ENCODE measurements around the gene RAD51B. TPM values are rescaled to one million over a fixed set of nuclear protein-coding genes. Genes with fewer than 3 reads are reported as not detected.

Gene RAD51B
- total RNA-seq, 2 experiments from 2014 or later, result 43.6 to 50.7 TPM

DNA sequence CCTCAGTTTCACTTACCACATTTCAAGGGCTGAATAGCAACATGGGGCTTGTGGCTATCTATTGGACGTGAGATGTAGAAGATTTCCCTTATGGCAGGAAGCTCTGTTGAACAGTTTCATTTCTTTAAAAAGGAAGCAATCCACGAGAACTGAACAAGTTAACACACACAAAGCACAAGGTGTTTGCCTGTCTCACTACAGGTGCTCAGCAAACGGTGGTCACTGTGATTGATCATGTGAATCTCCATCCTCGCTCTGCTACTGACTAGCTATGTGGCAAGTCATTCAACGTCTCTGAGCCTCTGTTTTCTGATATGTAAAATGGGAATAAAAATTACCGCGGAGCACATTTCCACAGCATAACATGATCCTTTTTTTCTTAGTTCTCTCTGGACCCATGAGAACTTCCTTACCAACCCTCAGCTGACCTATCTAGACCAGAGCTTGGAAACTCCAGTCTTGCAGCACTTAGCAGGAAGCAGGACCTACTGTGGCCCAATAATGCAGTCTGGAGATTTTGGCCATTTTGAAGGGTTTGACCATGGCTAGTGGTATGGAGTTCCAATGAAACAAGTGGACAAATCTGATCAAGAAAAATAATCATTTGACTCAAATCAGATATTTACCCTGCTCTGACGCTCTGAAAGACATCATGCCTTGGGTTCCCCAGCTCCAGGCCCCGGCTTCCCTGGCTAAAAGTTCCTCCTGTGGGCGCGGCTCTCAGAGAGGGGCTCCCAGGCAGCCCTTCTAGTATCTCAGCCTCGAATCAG, 694.4 kb downstream of the RAD51B start:
- DNase-seq (no peak), ATAC-seq (ENCODE audit: low read depth) (no peak)
- POLR2A ChIA-PET, result interaction anchor here (0.6 kb wide), 1 partner anchor 30 kb away, joined by 3 read pairs; no protein-coding TSS in a partner anchor
- Mint-ChIP-seq H3K36me3 (peaks cover 2% of the 10 kb centered on the region), H3K27me3 (no peaks in the 10 kb centered on the region), H3K4me3 (peak overlapping the region; percentile 4), H3K9me3 (no peaks in the 10 kb centered on the region), H3K27ac (peak overlapping the region; percentile 9), H3K4me1 (peaks cover 15% of the 10 kb centered on the region)

DNA sequence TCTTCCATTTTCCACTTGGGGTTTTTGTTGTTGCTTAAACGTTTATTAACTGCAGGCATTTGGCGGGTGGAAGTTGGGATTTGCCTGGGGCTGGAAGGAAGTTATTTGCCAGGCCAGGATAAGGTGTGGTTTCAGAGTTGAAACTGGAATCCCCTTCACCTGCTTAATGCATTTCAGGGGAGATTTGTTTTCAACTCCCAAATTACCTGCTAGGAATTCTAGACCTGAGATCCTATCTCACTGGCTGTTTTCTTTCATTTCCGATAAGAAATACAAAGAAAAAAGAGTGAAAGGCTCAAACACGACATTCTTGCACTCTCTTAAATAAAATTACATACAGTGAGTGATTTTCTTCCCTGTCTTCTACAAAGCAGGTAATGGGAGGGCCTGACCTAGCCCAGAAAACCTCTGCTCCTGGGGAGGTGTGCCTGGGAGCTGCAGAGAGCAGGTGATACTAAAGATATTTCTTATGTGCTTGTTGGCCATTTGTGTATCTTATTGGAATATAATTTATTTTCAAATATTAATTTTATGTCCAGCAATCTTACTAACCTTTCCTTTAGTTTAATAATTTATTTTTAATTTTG, 695.1 kb downstream of the RAD51B start:
- peaks cover 2% of the 10 kb centered on the region for H3K36me3 Mint-ChIP-seq
- no peaks in the 10 kb centered on the region for H3K27me3 Mint-ChIP-seq
- POLR2A ChIA-PET, result no interaction called here
- DNase-seq (no peak), ATAC-seq (ENCODE audit: low read depth) (no peak)
- no peak overlapping the region for H3K4me3 Mint-ChIP-seq
- H3K9me3 Mint-ChIP-seq, result no peaks in the 10 kb centered on the region
- H3K27ac Mint-ChIP-seq, result no peak overlapping the region
- peaks cover 15% of the 10 kb centered on the region for H3K4me1 Mint-ChIP-seq

DNA sequence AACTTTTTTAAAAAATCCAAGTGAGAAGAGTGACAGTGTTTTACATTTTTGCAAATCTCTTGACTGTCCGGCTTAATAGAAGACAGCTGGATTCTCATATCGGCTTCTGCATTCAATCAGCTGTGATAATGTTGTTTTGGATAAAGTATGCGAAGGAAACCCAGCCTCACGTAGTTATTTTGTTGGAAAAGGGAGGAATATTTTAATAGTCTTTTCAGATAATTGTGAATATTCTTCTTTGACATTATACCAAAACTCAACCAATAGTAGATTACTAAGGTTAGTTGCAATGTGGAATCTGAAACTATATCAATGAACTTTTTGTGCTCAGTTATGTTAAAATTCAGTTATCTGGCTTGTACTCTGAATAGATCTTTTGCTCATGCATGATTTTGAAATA, 696.8 kb downstream of the RAD51B start:
- no peak overlapping the region for H3K4me3 Mint-ChIP-seq
- H3K36me3 Mint-ChIP-seq, result peaks cover 2% of the 10 kb centered on the region
- ATAC-seq (ENCODE audit: low read depth) (no peak), DNase-seq (no peak)
- no peaks in the 10 kb centered on the region for H3K27me3 Mint-ChIP-seq
- peaks cover 15% of the 10 kb centered on the region for H3K4me1 Mint-ChIP-seq
- H3K27ac Mint-ChIP-seq, result no peak overlapping the region
- POLR2A ChIA-PET, result no interaction called here
- no peaks in the 10 kb centered on the region for H3K9me3 Mint-ChIP-seq

DNA sequence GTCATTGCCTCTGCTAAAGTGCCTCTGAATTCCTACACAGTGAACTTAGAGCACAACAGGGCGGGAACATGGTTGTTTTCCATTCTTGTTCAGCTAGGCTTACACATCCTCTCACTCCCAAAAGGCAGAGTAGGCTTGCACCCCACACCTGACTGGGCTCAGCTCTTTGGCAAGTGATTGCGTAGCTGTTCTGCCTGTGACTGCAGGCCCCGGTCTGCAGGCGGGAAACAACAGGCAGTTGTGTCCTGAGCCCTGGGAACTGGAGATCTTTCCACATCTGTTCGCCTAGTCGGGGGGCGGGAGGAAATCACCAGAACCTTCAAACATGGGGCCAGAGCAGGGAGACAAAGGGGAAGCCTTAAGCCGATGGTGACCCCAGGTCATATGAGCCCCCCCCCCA, 698.6 kb downstream of the RAD51B start:
- Mint-ChIP-seq H3K36me3 (peaks cover 2% of the 10 kb centered on the region), H3K27ac (no peak overlapping the region), H3K4me3 (no peak overlapping the region), H3K9me3 (no peaks in the 10 kb centered on the region), H3K27me3 (no peaks in the 10 kb centered on the region), H3K4me1 (peaks cover 5% of the 10 kb centered on the region)
- DNase-seq (no peak), ATAC-seq (ENCODE audit: low read depth) (no peak)
- POLR2A ChIA-PET, result no interaction called here

DNA sequence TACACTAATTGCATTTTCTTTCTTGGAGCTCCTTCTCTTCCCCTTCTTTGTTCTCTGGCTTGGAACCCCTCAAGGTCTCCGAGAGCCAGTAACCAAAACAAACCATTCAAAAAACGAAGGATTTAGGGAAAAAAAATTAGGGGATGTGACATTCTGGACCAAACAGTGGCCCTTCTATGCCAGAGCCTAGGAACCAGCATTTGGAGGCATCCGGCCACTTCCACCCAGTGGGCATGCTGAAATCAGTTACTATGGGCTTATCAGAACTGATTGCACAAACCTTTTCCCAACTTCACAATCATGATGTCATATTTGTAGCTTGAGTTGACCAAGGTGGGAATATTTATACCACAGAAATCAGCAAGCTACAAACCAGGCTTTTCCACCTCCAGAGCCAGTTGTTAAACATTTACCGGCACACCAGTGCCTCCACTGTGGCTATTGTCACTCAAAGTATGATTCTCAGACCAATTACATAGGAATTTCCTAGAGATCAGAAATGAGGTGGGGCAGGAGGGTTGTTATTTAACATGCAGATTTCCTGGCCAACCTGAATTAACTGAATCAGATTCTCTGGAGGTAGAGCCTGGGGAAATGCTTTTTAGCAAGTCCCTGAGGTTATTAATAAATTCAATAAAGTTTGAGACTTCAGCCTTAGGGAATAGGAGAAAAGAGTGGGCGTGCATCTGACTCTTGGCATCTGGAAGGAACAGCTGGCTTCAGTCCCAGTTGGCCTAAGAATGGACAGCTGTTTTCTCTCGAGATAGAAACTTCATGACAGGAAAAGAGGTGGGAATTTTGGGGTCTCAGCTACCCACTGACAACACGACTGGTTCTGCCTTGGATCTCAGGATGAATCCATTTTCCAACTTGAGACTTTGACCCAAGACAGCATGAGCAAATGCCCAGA, 699.4 kb downstream of the RAD51B start:
- peaks cover under 1% of the 10 kb centered on the region for H3K36me3 Mint-ChIP-seq
- no peak overlapping the region for H3K4me3 Mint-ChIP-seq
- no peaks in the 10 kb centered on the region for H3K27me3 Mint-ChIP-seq
- DNase-seq (no peak), ATAC-seq (ENCODE audit: low read depth) (no peak)
- H3K27ac Mint-ChIP-seq, result no peak overlapping the region
- H3K9me3 Mint-ChIP-seq, result no peaks in the 10 kb centered on the region
- H3K4me1 Mint-ChIP-seq, result peaks cover 2% of the 10 kb centered on the region
- POLR2A ChIA-PET, result no interaction called here

DNA sequence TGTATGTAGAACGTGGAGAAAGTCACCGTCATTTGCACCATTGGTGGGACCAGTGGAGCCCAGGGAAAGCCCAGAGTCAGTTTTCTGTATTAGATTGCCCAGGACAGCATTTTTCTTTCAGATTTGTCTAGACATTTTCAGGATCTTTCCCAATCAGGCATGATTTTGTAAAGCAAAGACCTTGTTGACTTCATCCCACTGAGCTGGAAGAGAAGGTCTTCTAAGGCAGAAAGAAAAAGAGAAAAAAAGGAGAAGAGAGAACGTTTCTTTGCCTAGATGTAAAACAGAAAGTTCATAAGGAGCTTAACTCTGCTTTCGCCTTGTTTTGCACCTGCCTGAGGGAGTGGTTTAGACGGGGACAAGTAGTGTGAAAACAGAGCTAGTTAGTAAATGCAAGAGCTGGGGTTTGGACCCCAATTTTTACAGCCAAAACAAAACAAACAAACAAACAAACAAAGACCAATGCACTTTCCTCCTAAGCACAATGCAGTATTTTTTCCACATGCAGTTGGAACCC, 700.1 kb downstream of the RAD51B start:
- POLR2A ChIA-PET, result no interaction called here
- Mint-ChIP-seq H3K9me3 (peaks cover 5% of the 10 kb centered on the region), H3K36me3 (peaks cover 4% of the 10 kb centered on the region), H3K27ac (no peak overlapping the region), H3K4me1 (no peaks in the 10 kb centered on the region), H3K27me3 (no peaks in the 10 kb centered on the region), H3K4me3 (no peak overlapping the region)
- no peak for ATAC-seq (ENCODE audit: low read depth)
- DNase-seq, result no peak

DNA sequence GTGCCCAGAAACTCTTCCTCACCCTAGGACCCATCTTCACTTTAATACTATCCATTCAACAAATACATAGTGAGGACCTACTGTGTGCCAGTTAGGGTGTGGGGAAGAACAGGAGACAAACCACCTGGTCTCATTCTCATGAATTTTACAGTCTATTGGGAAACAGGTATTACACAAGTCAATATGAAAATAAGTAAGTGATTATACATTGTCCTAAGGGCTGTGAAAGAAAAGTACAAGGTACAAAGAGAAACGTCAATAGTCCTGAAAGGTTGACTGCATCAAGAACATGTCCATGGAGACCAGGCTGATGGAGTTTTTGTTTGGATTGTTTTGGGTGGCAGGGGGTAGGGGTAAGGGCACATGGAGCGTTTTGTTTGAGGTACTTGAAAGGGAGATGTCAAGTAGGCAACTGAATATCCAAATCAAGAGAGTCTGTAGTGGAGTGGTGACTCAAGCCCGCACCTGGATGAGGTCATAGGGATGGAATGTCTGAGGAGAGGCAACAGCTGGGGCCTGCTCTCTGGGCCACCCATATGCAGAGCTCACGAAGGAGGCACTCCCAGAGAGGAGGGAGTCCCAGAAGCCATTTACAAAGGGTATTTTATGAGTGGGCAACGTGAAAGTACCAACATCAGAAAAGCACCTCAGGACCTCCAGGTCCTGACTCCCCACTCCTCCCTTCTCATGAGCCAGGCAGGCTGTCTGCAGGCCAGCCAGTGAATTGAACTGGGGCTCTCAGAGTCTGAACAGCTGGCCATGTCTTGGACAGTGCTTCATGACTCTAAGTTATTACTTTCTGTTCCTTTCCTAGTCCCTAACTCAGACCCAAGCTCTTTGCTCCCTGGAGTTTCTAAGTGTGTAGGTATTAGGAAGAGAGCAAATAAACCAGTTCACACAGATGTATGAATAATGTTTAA, 701.3 kb downstream of the RAD51B start:
- POLR2A ChIA-PET, result no interaction called here
- H3K4me1 Mint-ChIP-seq, result no peaks in the 10 kb centered on the region
- H3K27ac Mint-ChIP-seq, result no peak overlapping the region
- peaks cover 9% of the 10 kb centered on the region for H3K9me3 Mint-ChIP-seq
- no peak for DNase-seq
- peaks cover 8% of the 10 kb centered on the region for H3K36me3 Mint-ChIP-seq
- no peak for ATAC-seq (ENCODE audit: low read depth)
- no peak overlapping the region for H3K4me3 Mint-ChIP-seq
- no peaks in the 10 kb centered on the region for H3K27me3 Mint-ChIP-seq

DNA sequence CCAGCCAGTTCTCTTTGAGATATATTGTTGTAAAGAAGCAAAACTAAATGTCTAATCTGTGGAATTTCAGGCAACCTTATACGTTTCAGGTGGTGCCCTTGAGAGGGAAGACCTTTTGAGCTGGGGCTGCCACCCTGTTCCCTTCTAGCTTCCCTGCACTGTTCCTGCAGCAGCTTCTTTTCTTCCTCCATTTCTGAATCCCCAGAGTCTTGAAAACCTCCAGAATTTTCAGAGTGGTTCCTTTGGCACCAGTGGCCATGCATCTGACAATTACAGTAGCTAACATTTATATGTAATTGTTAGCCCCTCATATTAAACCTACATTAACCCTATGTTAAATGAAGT, 702.0 kb downstream of the RAD51B start:
- Mint-ChIP-seq H3K4me3 (no peak overlapping the region), H3K9me3 (peaks cover 10% of the 10 kb centered on the region), H3K4me1 (no peaks in the 10 kb centered on the region), H3K27me3 (no peaks in the 10 kb centered on the region), H3K27ac (no peak overlapping the region), H3K36me3 (peaks cover 10% of the 10 kb centered on the region)
- POLR2A ChIA-PET, result no interaction called here
- DNase-seq (no peak), ATAC-seq (ENCODE audit: low read depth) (no peak)

DNA sequence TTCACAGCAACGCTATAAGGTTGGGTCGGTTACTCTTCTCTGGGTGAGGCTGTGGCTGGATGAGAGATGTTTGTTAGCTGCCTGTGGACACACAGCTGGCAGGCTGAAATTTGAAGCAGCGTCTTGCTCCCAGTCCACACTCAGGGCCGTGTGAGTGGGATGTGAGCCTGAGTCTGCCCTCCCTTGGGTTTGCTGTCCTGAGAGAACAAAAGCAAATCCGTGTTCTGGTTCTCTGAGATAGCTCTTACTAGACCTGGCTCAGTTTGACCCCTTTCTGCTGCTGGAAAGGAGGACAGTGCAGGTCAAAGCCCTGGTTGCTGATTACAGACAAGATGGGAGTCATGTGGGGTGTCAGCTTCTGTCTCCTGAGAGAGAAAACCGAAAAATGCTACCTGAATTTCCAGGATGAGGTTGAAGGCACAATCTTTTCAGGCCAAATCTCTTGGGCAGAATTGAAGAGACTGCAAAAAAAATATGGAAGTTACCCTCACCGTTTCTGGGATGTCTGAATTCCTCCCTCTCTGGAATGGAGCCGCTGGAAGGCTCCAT, 702.5 kb downstream of the RAD51B start:
- Mint-ChIP-seq H3K36me3 (peaks cover 10% of the 10 kb centered on the region), H3K4me1 (no peaks in the 10 kb centered on the region), H3K4me3 (no peak overlapping the region), H3K9me3 (peaks cover 10% of the 10 kb centered on the region), H3K27ac (no peak overlapping the region), H3K27me3 (no peaks in the 10 kb centered on the region)
- ATAC-seq (ENCODE audit: low read depth) (no peak), DNase-seq (no peak)
- POLR2A ChIA-PET, result no interaction called here

DNA sequence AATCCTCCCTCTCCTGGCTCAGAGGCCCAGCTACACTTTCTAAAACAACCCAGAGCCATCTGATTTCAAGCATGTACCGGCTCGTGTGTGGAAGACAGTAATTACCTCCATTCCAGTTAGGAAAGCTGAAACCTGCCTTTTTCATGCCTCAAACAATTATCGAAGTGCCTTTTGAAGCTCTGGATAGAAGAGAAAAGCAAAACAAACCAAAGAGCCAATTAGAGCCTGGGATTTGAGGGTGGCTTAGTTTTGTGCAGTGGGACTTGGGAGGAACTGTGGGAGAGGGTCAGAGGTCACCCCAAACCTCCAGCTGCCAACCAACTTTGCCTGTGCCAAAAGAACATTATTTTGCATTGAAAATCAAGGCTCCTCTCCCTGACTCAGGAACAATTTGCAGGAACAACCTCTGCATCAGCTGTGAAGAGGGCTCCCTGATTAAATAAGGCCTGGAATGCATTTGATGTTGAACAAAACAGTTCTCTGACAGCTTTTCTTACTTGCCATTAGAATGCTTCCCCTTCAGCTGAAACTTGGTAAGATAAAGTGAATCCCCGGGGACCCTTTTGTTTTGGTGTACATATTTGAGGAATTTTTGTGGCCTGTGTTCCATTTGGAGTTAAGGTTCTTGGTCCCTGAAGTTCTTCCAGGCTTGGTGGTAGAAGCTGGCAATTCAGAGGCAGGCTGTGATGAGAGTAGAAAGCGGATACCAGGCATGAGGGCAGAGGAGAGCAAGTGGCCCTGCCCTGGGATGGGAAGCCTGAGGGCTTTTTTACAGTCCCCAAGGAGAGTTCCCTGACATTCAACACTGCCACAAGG, 703.1 kb downstream of the RAD51B start:
- POLR2A ChIA-PET, result no interaction called here
- H3K27ac Mint-ChIP-seq, result no peak overlapping the region
- H3K9me3 Mint-ChIP-seq, result peaks cover 10% of the 10 kb centered on the region
- no peak for ATAC-seq (ENCODE audit: low read depth)
- H3K4me3 Mint-ChIP-seq, result no peak overlapping the region
- DNase-seq, result no peak
- peaks cover 10% of the 10 kb centered on the region for H3K36me3 Mint-ChIP-seq
- H3K4me1 Mint-ChIP-seq, result no peaks in the 10 kb centered on the region
- H3K27me3 Mint-ChIP-seq, result no peaks in the 10 kb centered on the region

DNA sequence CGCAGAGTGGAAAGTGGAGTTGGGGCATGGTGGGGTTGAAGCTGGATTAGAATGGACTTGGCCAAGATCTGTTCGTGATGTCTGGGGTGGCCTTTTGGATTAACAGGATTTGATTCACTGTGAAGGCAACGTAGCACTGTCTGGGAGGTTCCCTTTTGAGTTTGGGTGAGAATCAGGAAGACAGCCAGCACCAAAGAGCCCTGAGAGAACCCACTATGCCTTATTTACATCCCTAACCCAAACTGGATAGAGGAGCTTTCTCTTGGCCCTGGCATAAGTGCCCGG, 703.7 kb downstream of the RAD51B start:
- Mint-ChIP-seq H3K4me3 (no peak overlapping the region), H3K27ac (no peak overlapping the region), H3K36me3 (peaks cover 10% of the 10 kb centered on the region), H3K4me1 (no peaks in the 10 kb centered on the region), H3K27me3 (no peaks in the 10 kb centered on the region), H3K9me3 (peaks cover 10% of the 10 kb centered on the region)
- ATAC-seq (ENCODE audit: low read depth) (no peak), DNase-seq (no peak)
- POLR2A ChIA-PET, result no interaction called here

DNA sequence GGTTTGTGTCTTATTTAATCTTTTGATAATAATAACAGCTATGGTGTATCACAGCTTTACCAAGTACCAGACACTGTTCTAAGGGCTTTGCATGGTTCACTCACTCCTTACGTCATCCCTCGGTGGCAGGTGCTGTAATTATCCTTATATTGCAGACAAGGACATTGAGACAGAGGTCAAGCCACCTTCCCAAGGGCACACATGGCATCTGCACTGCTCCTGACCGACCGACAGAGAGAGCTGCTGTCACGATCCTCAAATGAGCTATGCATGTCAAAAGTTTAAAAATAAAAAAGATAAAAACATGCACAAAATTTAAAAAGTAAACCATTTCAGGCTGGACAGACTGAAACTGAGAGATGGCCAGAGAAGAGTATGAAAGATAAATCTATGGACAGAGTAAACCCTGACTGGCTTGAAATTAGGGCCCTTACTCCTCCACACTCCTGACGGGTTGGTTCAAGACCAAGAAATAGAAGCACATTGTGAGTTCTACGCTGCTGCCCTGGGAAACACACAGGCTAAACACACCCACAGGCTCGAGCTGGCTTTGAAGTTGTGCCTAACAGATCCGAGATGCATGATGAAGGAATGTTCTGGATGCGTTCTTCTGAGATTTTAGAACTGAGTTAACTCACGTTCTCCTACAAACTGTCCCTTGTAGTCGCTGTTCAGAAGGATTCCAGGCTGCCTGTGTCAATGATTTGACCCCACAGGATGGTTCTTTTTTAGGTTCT, 704.6 kb downstream of the RAD51B start:
- peaks cover 12% of the 10 kb centered on the region for H3K9me3 Mint-ChIP-seq
- H3K4me3 Mint-ChIP-seq, result no peak overlapping the region
- H3K4me1 Mint-ChIP-seq, result no peaks in the 10 kb centered on the region
- peaks cover 10% of the 10 kb centered on the region for H3K36me3 Mint-ChIP-seq
- POLR2A ChIA-PET, result no interaction called here
- DNase-seq (no peak), ATAC-seq (ENCODE audit: low read depth) (no peak)
- H3K27me3 Mint-ChIP-seq, result no peaks in the 10 kb centered on the region
- no peak overlapping the region for H3K27ac Mint-ChIP-seq
